GM12891 (cell line): Measurements from ENCODE around the gene STAG3.

Experiments used
- DNase-seq: peaks from one replicate; pipeline ENCODE4 v3.0.0; 2011; ENCODE audit warnings: low spot score; ENCODE audit not compliant: insufficient read length
- FAIRE-seq: peaks from 2 replicates; lab custom pipeline; 2011; peaks lifted over from hg19 to GRCh38; lab: Jason Lieb, UNC
- PAX5 ChIP-seq: IDR thresholded peaks from 2 replicates; pipeline ENCODE4 v1.6.1; 2011; ENCODE audit warnings: low read length, moderate library complexity, mild to moderate bottlenecking; ENCODE audit not compliant: insufficient read depth, severe bottlenecking
- POLR2A ChIP-seq: IDR thresholded peaks from 2 replicates; pipeline ENCODE4 v1.6.1; 2011; ENCODE audit warnings: low read depth, low read length, control low read depth
- POLR2AphosphoS5 ChIP-seq: IDR thresholded peaks from 2 replicates; pipeline ENCODE4 v1.6.1; 2011; ENCODE audit warnings: low read depth, low read length, control low read depth
- POU2F2 ChIP-seq: IDR thresholded peaks from 2 replicates; pipeline ENCODE4 v1.6.1; 2011; ENCODE audit warnings: low read depth, mild to moderate bottlenecking, control low read depth, low read length, moderate library complexity
- SPI1 ChIP-seq: IDR thresholded peaks from 2 replicates; pipeline ENCODE4 v1.6.1; 2011; ENCODE audit warnings: low read depth, low read length, control low read depth
- TAF1 ChIP-seq: IDR thresholded peaks from 2 replicates; pipeline ENCODE4 v1.6.1; 2011; ENCODE audit warnings: low read depth, low read length, control low read depth

Gene STAG3

DNA sequence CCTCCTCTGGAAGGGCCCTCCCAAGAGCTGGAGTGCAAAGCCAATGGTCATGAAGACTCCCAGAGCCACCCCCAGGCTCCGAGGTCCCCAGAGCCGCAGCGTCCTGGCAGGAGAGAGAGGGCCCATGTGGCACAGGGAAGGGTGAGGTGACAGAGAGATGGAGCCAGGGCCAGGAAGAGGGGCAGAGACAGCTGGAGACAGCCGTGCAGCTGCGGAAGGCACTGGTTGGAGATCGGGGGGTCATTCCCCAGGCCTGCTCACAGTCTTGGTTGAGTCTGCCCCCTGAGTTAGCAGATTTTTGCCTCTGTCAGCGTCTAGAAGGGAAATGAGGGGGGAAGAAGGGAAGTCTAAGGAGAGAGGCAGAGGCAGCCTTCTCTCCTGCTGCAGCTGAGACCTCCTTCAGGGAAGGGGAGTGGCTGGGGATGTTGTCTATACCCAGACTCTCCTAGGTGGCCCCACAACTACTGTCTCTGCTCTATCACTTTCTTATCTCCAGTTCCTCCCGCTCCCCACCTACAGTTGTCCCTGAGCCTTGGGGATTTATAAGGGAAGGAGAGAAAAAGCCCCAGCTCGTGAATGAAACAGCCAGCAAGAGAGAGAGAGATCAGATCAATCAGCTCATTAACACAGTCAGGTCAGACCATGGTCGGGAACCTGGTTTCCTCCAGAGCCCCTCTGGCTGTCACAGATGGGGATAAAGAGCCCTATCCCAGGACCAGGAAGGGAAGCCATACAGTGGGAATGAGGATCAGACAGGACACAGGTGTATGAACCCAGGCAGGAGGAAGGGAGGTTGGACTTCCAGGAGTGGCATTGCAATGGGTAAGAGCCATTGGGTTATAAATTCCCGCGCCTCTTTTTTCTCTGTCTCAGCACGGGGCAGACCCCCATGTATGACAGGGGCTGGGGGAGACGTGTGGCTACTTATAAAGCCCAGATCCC, 10.5 kb upstream of the STAG3 start:
- FAIRE-seq (peak; percentile 9), DNase-seq (no peak)
- no peak for TF ChIP-seq PAX5
- no peak for TF ChIP-seq TAF1
- TF ChIP-seq SPI1 = no peak
- TF ChIP-seq POU2F2 = no peak
- no peak for TF ChIP-seq POLR2AphosphoS5
- no peak for TF ChIP-seq POLR2A

DNA sequence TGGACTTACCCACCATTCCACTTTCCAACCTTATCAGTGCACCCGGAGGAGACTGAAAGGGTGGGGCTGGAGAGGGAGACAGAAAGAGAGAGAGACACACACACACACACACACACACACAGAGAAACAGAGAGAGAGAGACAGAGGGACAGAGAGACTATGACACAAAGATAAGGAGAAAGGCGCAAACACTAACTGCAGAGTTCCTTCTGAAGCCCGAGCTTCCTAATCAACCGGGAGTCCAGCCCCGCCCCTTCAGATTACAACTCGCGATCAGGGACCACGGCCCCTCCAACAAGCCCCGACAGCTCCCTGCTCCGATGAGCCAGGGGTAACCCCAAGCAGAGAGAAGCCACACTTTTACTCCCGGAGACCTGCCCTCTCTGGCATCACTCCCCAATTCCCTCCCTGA, 9.8 kb upstream of the STAG3 start:
- DNase-seq (no peak), FAIRE-seq (no peak)
- TF ChIP-seq SPI1 (no peak), POLR2AphosphoS5 (no peak), POLR2A (no peak), TAF1 (no peak), PAX5 (no peak), POU2F2 (no peak)

DNA sequence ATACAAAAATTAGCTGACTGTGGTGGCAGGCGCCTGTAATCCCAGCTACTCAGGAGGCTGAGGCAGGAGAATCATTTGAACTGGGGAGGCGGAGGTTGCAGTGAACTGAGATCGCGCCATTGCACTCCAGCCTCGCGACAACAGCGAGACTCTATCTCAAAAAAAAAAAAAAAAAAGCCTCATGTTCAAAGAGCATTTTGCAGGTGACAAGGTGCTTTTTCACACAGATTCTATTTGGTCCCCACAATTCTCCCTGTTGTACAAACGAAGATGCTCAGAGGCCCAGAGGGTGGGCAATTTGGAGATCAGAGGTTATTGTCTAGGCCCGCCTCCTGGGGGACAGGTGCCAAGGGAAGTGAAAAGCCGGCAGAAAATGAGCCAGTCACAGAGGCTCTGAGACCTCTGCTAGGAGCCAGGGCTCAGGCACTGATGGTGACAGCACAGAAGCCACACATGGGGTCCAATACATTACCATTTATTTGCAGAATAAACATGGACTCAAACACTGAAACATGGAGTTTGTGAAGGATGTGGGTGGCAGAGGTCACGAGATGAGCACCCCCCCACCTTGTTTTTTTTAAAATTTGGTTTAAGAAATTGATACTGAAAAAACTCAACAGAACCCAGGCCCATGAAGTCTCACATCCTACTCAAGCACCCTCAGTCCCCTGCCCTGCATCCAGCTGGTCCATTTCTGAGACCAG, 8.4 kb upstream of the STAG3 start:
- no peak for FAIRE-seq
- TF ChIP-seq PAX5 (no peak), TAF1 (no peak), SPI1 (no peak)

DNA sequence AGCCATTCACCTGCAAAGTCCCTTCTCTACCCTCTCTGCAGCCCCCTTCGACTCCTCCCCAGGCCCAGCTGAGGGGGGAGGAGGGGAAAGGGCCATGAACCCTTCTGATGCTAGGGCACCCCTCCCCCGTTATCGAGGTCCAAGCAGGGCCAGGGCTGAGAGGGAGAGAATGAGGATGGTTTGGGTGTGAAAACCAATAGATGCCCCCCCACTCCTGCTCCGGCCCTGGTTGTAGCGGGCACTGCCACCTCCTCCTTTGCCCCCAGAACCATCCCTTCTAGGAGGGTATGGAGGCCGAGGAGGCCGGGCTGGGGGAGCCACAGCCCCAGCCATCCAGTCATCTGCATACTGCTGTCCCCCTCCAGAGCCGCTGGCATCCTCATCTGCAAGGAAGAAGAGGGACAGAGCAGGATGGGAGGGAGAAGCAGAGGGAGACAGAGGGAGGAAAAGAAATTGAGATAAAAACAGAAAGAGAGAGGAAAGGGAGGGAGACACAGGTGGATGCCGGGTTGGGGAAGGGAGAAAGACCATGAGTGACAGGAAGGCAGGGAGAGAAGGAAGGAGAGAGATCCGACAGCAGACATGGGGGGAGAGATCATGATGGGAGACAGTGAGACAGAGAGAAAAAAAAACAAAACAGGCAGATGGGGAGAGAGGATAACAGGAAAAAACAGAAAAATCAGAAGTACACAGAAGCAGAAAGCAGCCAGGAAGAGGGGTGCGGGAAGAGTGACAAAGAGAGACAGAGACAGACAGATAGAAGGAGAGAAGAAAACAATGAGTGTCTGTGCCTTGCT, 7.4 kb upstream of the STAG3 start:
- DNase-seq = no peak

More for the DNA sequence above, 8.4 kb upstream of the STAG3 start:
- DNase-seq = no peak

DNA sequence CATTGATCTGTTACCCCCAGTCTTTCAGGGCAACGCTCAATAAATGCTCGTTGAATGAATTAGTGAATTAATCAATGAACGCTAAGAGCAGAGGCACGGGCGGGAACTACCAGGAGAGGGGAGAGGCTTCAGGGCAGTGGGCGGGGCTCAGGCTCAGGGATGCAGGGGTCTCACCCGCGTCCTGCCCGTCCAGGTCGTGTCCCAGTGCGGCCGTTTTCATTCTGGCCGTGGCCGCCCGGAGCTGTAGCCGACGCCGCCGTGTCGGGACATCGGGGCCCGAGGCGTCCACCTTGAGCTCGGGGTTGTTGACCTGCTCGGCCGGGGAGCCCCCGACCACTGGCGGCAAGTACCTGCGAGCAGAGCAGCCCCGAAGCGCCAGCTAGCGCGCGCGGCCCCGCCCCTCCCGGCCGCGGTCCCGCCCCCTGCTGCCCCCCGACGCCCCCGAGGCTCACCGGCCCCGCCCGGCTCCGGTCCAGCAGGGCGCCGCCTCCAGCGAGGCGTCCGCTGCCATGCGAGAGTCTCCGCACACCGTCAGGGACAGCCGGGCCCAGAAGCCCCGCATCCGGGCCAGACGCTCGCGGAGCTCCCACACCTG, 6.5 kb upstream of the STAG3 start:
- peak; percentile 9 for FAIRE-seq
- DNase-seq = no peak
- TF ChIP-seq POLR2AphosphoS5 = no peak
- no peak for TF ChIP-seq POLR2A
- TF ChIP-seq TAF1 = no peak
- TF ChIP-seq POU2F2 = no peak
- TF ChIP-seq PAX5 = no peak

More for the DNA sequence above, 7.4 kb upstream of the STAG3 start:
- FAIRE-seq = no peak
- TF ChIP-seq POU2F2 (no peak), POLR2AphosphoS5 (no peak), SPI1 (no peak)

DNA sequence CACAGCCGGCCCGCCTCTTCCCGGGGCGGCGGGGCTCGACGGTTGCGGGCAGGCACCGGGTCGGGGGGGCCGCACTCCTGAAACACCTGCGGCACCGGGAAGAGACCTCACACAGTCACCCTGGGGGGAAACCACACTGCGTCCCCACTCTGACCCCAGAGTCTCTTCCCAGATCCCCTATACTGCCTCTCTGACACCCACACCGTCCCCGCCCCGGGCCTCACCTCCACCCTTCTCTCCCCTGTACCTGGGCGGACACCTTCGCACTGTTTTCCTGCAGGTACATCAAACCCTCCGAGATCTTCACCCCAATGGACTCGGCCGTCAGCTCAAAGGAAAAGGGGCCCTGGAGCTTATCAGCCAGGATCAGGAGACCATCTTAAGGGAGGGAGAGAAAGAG, 5.9 kb upstream of the STAG3 start:
- FAIRE-seq (no peak), DNase-seq (no peak)
- TF ChIP-seq POLR2AphosphoS5 (no peak), PAX5 (no peak), SPI1 (no peak), POU2F2 (no peak), POLR2A (no peak), TAF1 (no peak)

DNA sequence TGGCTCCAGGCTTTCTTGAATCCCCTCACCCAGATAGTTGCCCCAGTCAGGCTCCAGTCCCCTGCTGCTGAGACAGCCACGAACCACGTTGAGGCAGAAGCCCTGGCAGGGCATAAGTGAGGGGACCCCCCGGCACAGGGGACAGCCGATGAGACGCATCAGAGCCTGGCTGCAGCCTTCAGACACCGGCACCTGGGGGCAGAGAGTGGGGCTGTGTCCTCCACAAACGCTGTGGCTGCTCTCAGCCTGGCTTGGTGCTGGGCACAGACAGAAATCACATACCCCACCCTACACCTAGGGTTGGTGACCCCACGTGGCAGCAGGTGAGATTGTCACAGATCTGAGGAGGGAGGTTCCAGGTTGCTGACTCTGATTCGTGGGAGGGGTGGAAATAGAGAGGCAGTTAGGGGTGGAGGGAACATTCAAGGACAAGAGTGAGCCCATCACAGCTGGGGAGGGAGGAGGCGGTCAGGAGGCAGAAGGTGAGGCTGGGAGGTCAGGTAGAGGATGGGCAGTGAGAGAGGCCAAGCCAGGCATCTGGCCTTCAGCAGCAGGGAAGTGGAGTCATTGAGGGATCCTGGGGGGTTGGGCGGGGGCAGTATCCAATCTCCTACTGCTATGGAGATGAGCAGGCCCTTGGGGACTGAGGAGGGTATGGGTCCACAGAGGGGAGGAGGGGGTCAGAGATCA, 3.8 kb upstream of the STAG3 start:
- DNase-seq (no peak), FAIRE-seq (no peak)
- TF ChIP-seq SPI1 (no peak), POLR2A (no peak), POLR2AphosphoS5 (no peak), POU2F2 (no peak), PAX5 (no peak), TAF1 (no peak)

DNA sequence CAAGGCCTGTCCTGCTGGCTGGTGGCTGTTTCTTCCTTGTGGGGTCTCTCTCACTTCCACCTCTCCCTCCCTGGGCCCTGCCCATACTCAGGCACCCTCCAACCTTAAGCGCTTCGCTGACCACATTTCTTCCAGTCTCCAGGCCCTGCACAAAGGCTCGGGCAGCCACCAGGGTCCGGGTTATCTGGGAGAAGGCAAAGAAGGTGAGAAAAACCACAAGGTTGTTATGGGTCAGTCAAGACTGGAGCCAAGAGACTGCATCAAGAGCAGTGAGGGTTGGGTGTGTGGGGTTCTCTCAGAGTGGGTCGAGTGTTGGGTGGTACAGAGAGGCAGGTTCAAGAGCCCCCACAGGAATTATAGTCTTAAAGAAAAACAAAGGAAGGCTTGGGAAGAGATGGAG, 3.1 kb upstream of the STAG3 start:
- DNase-seq (no peak), FAIRE-seq (no peak)
- TF ChIP-seq TAF1 (no peak), SPI1 (no peak)
